Fibroblast of mammary gland (primary cell): ENCODE results near the gene C16orf89.

Experiments used
- DNase-seq: peaks from one replicate; pipeline ENCODE4 v3.0.0-alpha.2; 2010; ENCODE audit warnings: low read depth
- H3K4me3 ChIP-seq: 2 replicates; pipeline ENCODE4 v1.5.1; 2011; ENCODE audit warnings: low read depth, mild to moderate bottlenecking, low read length, moderate library complexity; ENCODE audit not compliant: control insufficient read depth
- TF ChIP-seq, protein P1 (sequence below): conservative IDR thresholded peaks from 2 replicates; pipeline ENCODE4 v1.5.1; 2011; ENCODE audit warnings: low read depth, low read length, inconsistent platforms; ENCODE audit not compliant: control insufficient read depth, insufficient read depth

C16orf89 gene

GRCh38 chr16:5032748-5033167, 33.0 kb downstream of the C16orf89 start:
- peak overlapping the region; percentile 70 for H3K4me3 ChIP-seq
- no peak for DNase-seq
- TF ChIP-seq, protein P1, sequence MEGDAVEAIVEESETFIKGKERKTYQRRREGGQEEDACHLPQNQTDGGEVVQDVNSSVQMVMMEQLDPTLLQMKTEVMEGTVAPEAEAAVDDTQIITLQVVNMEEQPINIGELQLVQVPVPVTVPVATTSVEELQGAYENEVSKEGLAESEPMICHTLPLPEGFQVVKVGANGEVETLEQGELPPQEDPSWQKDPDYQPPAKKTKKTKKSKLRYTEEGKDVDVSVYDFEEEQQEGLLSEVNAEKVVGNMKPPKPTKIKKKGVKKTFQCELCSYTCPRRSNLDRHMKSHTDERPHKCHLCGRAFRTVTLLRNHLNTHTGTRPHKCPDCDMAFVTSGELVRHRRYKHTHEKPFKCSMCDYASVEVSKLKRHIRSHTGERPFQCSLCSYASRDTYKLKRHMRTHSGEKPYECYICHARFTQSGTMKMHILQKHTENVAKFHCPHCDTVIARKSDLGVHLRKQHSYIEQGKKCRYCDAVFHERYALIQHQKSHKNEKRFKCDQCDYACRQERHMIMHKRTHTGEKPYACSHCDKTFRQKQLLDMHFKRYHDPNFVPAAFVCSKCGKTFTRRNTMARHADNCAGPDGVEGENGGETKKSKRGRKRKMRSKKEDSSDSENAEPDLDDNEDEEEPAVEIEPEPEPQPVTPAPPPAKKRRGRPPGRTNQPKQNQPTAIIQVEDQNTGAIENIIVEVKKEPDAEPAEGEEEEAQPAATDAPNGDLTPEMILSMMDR, result no peak

- H3K4me3 ChIP-seq, result no peak overlapping the region
- DNase-seq, result peak; percentile 12
- TF ChIP-seq, protein P1, result no peak
Measured at GRCh38 chr16:5031601-5032000, 34.2 kb downstream of the C16orf89 start.

- DNase-seq, result no peak
- no peak overlapping the region for H3K4me3 ChIP-seq
- TF ChIP-seq, protein P1, result no peak
Measured at GRCh38 chr16:5030251-5030870, 35.4 kb downstream of the C16orf89 start.

- no peak overlapping the region for H3K4me3 ChIP-seq
- TF ChIP-seq, protein P1, result no peak
- DNase-seq, result no peak
Measured at GRCh38 chr16:5028950-5029475, 36.7 kb downstream of the C16orf89 start.

- no peak for DNase-seq
- no peak overlapping the region for H3K4me3 ChIP-seq
- TF ChIP-seq, protein P1, result no peak
Measured at GRCh38 chr16:5027575-5028235, 38.1 kb downstream of the C16orf89 start.

GRCh38 chr16:5027086-5027485, 38.7 kb downstream of the C16orf89 start:
- TF ChIP-seq, protein P1, result no peak
- no peak for DNase-seq
- H3K4me3 ChIP-seq, result no peak overlapping the region
